GM23338 (cell line): ENCODE measurements around the gene POLR2H.
A peak's percentile ranks its signal among the peaks of the same experiment; 100 is the strongest.

Source experiments
- CREB1 ChIP-seq: fragments of 250-450 bp; sonication (Bioruptor Pico); IDR thresholded peaks from 2 replicates; pipeline ENCODE4 v1.5.0; 2020; ENCODE audit warnings: low read depth, mild to moderate bottlenecking, moderate library complexity
- EZH2 ChIP-seq: fragments of 200-600 bp; sonication (generic); IDR thresholded peaks from one replicate; pipeline ENCODE4 v1.8.0; 2017; ENCODE audit warnings: antibody characterized with exemption, mild to moderate bottlenecking, low read depth; ENCODE audit not compliant: unreplicated experiment
- EZH2phosphoT487 ChIP-seq: fragments of 200-600 bp; sonication (generic); IDR thresholded peaks from one replicate; pipeline ENCODE4 v1.8.1; 2018; ENCODE audit warnings: antibody characterized with exemption; ENCODE audit not compliant: unreplicated experiment
- JUNB ChIP-seq: IDR thresholded peaks from one replicate; pipeline ENCODE4 v1.6.1; 2016; ENCODE audit warnings: antibody characterized with exemption; ENCODE audit not compliant: unreplicated experiment
- NANOG ChIP-seq: IDR thresholded peaks from 2 replicates; pipeline ENCODE4 v1.6.1; 2016; ENCODE audit warnings: antibody characterized with exemption, borderline replicate concordance
- POLR2AphosphoS5 ChIP-seq: IDR thresholded peaks from 2 replicates; pipeline ENCODE4 v1.6.1; 2016; ENCODE audit warnings: antibody characterized with exemption, low read depth
- STAT1 ChIP-seq: IDR thresholded peaks from one replicate; pipeline ENCODE4 v1.6.1; 2016; ENCODE audit warnings: antibody characterized with exemption; ENCODE audit not compliant: unreplicated experiment
- ZNF114 ChIP-seq: fragments of 250-450 bp; sonication (Bioruptor Pico); IDR thresholded peaks from 2 replicates; pipeline ENCODE4 v1.5.0; 2020; ENCODE audit warnings: mild to moderate bottlenecking, moderate library complexity
- TF ChIP-seq, protein P1 (sequence below), 2 experiments: fragments of 200-600 bp in 1 of 2; sonication (generic) in 1 of 2; conservative IDR thresholded peaks; 2 replicates each; pipeline versions ENCODE4 v1.5.1 to v1.6.1; 2016 to 2017; ENCODE audit warnings: antibody characterized with exemption in 2 of 2, low read depth in 2 of 2, mild to moderate bottlenecking in 2 of 2, moderate library complexity in 1 of 2
- TF ChIP-seq, protein P2 (sequence below): IDR thresholded peaks from one replicate; pipeline ENCODE4 v1.6.1; 2018; ENCODE audit warnings: antibody characterized with exemption; ENCODE audit not compliant: unreplicated experiment
- TF ChIP-seq, protein P3 (sequence below): IDR thresholded peaks from 2 replicates; pipeline ENCODE4 v1.6.1; 2016; ENCODE audit warnings: antibody characterized with exemption

GRCh38 chr3:184336547-184337398, 24.7 kb upstream of the POLR2H start:
- TF ChIP-seq, protein P1, sequence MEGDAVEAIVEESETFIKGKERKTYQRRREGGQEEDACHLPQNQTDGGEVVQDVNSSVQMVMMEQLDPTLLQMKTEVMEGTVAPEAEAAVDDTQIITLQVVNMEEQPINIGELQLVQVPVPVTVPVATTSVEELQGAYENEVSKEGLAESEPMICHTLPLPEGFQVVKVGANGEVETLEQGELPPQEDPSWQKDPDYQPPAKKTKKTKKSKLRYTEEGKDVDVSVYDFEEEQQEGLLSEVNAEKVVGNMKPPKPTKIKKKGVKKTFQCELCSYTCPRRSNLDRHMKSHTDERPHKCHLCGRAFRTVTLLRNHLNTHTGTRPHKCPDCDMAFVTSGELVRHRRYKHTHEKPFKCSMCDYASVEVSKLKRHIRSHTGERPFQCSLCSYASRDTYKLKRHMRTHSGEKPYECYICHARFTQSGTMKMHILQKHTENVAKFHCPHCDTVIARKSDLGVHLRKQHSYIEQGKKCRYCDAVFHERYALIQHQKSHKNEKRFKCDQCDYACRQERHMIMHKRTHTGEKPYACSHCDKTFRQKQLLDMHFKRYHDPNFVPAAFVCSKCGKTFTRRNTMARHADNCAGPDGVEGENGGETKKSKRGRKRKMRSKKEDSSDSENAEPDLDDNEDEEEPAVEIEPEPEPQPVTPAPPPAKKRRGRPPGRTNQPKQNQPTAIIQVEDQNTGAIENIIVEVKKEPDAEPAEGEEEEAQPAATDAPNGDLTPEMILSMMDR (conservative IDR thresholded peaks at IDR 0.05; ENCODE audit: low read depth in 2 of 2), result no peak
- no peak for TF ChIP-seq EZH2
- TF ChIP-seq POLR2AphosphoS5, result no peak
- TF ChIP-seq, protein P2, sequence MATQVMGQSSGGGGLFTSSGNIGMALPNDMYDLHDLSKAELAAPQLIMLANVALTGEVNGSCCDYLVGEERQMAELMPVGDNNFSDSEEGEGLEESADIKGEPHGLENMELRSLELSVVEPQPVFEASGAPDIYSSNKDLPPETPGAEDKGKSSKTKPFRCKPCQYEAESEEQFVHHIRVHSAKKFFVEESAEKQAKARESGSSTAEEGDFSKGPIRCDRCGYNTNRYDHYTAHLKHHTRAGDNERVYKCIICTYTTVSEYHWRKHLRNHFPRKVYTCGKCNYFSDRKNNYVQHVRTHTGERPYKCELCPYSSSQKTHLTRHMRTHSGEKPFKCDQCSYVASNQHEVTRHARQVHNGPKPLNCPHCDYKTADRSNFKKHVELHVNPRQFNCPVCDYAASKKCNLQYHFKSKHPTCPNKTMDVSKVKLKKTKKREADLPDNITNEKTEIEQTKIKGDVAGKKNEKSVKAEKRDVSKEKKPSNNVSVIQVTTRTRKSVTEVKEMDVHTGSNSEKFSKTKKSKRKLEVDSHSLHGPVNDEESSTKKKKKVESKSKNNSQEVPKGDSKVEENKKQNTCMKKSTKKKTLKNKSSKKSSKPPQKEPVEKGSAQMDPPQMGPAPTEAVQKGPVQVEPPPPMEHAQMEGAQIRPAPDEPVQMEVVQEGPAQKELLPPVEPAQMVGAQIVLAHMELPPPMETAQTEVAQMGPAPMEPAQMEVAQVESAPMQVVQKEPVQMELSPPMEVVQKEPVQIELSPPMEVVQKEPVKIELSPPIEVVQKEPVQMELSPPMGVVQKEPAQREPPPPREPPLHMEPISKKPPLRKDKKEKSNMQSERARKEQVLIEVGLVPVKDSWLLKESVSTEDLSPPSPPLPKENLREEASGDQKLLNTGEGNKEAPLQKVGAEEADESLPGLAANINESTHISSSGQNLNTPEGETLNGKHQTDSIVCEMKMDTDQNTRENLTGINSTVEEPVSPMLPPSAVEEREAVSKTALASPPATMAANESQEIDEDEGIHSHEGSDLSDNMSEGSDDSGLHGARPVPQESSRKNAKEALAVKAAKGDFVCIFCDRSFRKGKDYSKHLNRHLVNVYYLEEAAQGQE, result no peak
- TF ChIP-seq EZH2phosphoT487, result no peak
- no peak for TF ChIP-seq NANOG
- TF ChIP-seq CREB1 (CRISPR knock-in tag), result no peak
- TF ChIP-seq ZNF114 (CRISPR knock-in tag), result no peak
- no peak for TF ChIP-seq STAT1
- TF ChIP-seq JUNB, result no peak
- TF ChIP-seq, protein P3, sequence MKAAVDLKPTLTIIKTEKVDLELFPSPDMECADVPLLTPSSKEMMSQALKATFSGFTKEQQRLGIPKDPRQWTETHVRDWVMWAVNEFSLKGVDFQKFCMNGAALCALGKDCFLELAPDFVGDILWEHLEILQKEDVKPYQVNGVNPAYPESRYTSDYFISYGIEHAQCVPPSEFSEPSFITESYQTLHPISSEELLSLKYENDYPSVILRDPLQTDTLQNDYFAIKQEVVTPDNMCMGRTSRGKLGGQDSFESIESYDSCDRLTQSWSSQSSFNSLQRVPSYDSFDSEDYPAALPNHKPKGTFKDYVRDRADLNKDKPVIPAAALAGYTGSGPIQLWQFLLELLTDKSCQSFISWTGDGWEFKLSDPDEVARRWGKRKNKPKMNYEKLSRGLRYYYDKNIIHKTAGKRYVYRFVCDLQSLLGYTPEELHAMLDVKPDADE, result 0 out of 2 replicates have a peak, but pooled peaks have one; percentile 46
